IPS-15b (cell line): ENCODE data around the gene CBLN2.

Source experiments
- H3K27me3 ChIP-seq: one replicate; pipeline ENCODE4 v1.6.1; 2013; ENCODE audit warnings: low read length; ENCODE audit not compliant: control insufficient read depth, insufficient read depth
- H3K36me3 ChIP-seq: one replicate; pipeline ENCODE4 v1.6.1; 2013; ENCODE audit warnings: low read length; ENCODE audit not compliant: control insufficient read depth, insufficient read depth
- H3K4me1 ChIP-seq: one replicate; pipeline ENCODE4 v1.6.1; 2013; ENCODE audit warnings: mild to moderate bottlenecking, low read length; ENCODE audit not compliant: control insufficient read depth, insufficient read depth
- H3K4me3 ChIP-seq: one replicate; pipeline ENCODE4 v1.5.1; 2013; ENCODE audit warnings: low read depth, low read length
- H3K9ac ChIP-seq: one replicate; pipeline ENCODE4 v1.6.1; 2013; ENCODE audit warnings: low read depth, mild to moderate bottlenecking, low read length
- H3K9me3 ChIP-seq: one replicate; pipeline ENCODE4 v1.6.1; 2013; ENCODE audit warnings: mild to moderate bottlenecking, low read length; ENCODE audit not compliant: control insufficient read depth, insufficient read depth

Gene CBLN2

GRCh38 chr18:72544092-72544886 lies at the start of gene CBLN2:
Gene CBLN2, minus strand, starts transcription at chr18:72544342. Its CDS starts 2,182 bp downstream, at chr18:72542160.
- H3K4me3 ChIP-seq: peak within 1 kb of the TSS; percentile 53
- H3K27me3 ChIP-seq: peaks cover 75% of the 10 kb centered on the region
- H3K9me3 ChIP-seq: no peaks in the 10 kb centered on the region
- H3K9ac ChIP-seq: no peak within 1 kb of the TSS
- no peaks in the 10 kb centered on the region for H3K4me1 ChIP-seq
- H3K36me3 ChIP-seq: no peaks in the 10 kb centered on the region

DNA sequence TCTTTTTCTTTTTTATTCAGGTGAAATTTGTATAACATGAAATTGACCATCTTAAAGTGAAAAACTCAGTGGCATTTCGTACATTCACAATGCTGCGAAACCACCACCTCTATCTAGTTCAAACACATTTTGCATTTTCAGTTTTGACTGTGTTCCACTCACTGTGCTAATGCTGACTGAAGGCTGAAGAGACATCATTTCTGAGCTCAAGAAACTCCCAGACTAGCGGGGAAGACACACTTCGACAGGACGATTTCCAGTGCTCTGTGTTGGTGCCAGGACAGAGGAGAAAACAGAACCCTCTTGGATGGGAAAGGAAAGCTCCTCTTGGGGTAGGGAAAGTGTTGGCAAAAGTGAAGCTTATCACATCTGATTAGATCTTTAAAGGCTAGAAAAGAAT lies 44.2 kb upstream of the CBLN2 start:
- Histone ChIP-seq H3K4me1 (no peaks in the 10 kb centered on the region), H3K9ac (no peak overlapping the region), H3K9me3 (no peaks in the 10 kb centered on the region), H3K36me3 (no peaks in the 10 kb centered on the region), H3K4me3 (no peak overlapping the region), H3K27me3 (no peaks in the 10 kb centered on the region)

DNA sequence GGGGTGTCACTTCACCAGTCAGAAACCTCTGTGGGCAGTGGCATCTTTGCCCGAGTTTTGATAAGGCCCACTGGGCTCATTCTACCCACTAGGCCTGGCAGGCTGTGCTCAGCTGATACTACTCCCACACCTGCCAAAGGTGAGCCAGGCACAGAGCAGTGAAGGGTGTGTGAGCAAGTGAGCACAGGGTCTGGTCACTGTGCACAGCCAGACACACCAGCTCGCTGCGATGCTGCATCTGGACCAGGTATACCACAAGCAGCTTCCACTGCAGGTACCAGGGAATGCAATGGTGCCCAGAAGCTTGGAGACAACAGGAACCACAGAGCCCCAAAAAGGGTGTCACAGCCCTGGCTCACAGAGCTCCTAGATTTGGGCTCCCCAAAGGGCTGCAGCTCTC lies 40.6 kb upstream of the CBLN2 start:
- Histone ChIP-seq H3K4me1 (no peaks in the 10 kb centered on the region), H3K9ac (no peak overlapping the region), H3K36me3 (no peaks in the 10 kb centered on the region), H3K27me3 (no peaks in the 10 kb centered on the region), H3K9me3 (no peaks in the 10 kb centered on the region), H3K4me3 (no peak overlapping the region)

GRCh38 chr18:72581976-72582375 lies 37.8 kb upstream of the CBLN2 start:
- Histone ChIP-seq H3K4me1 (no peaks in the 10 kb centered on the region), H3K9me3 (no peaks in the 10 kb centered on the region), H3K27me3 (no peaks in the 10 kb centered on the region), H3K4me3 (no peak overlapping the region), H3K36me3 (no peaks in the 10 kb centered on the region), H3K9ac (no peak overlapping the region)

DNA sequence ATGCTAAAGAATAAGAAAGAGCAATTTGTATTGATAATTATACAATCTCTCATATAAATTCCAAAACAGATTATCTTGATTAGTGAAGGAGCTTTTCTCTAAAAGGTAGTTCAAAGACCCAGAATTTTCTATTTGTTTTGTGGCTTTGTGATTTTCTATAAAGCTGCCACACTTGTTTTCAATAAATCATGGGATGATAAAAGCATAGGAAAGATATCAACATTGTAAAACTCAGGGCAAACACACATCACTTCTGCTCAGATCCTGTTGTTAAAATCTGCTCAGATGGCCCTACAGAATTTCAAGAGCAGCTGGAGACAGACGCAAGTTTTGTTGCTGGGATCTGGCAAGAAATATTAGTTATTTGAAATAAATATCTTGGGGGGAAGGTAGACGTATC lies 28.8 kb upstream of the CBLN2 start:
- Histone ChIP-seq H3K27me3 (no peaks in the 10 kb centered on the region), H3K9ac (no peak overlapping the region), H3K4me1 (no peaks in the 10 kb centered on the region), H3K4me3 (no peak overlapping the region), H3K36me3 (no peaks in the 10 kb centered on the region), H3K9me3 (no peaks in the 10 kb centered on the region)

DNA sequence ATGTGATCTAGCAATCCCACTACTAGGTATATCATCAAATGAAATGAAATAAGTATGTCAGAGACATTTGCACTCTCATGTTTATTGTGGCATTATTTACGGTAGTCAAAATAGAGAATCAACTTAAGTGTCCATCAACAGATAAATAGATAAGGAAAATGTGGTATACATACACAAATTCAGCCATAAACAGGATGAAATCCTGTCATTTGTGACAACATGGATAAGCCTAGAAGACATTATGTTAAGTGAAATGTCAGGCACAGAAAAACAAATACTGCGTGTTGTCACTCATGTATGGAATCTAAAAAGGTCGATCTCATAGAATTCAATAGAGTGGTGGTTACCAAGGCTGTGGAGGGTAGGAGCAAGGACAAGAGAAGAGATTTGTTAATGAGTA lies 22.1 kb upstream of the CBLN2 start:
- Histone ChIP-seq H3K9me3 (no peaks in the 10 kb centered on the region), H3K4me1 (no peaks in the 10 kb centered on the region), H3K27me3 (no peaks in the 10 kb centered on the region), H3K9ac (no peak overlapping the region), H3K4me3 (no peak overlapping the region), H3K36me3 (no peaks in the 10 kb centered on the region)

DNA sequence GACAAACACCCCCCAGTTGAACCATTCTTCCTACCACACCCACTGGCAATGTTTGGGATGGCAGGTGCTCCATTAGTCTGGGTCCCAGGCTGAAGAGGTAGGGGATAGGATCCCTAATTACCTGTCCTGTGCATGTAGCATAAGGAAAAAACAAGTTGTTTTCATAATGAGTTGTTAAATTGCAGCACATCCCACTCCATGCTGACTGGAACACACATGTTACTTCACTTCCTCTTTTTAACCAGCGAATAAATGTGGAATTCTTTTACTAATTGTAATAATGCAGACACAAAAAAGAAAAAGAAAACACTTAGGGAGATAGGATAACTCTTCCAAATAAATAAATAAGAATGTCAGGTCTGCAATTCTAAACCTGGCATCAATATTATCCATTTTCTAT lies 11.8 kb upstream of the CBLN2 start:
- Histone ChIP-seq H3K36me3 (no peaks in the 10 kb centered on the region), H3K27me3 (no peaks in the 10 kb centered on the region), H3K9me3 (no peaks in the 10 kb centered on the region), H3K9ac (no peak overlapping the region), H3K4me3 (no peak overlapping the region), H3K4me1 (no peaks in the 10 kb centered on the region)

DNA sequence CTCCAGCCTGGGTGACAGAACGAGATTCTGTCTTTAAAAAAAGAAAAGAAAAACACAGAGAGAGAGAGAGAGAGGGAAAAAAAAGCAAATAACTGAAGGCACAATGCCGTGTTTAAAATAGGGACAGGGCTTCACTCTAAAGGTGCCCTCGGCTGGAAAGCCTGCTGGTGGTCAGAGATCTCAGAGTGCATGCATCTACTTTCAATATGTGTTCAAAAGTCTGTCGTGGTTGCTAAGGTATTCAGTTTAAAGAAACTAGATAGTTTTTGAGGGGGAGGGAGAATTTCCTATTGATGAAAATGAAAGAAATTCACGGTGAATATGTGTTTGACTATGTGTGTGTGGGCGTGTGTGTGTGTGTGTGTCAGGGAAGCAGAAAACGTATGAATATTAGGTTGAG lies 11.0 kb upstream of the CBLN2 start:
- H3K9ac ChIP-seq: no peak overlapping the region
- H3K9me3 ChIP-seq: no peaks in the 10 kb centered on the region
- no peak overlapping the region for H3K4me3 ChIP-seq

GRCh38 chr18:72543357-72544055 lies 636 bp downstream of the CBLN2 start:
- H3K36me3 ChIP-seq: no peaks in the 10 kb centered on the region
- H3K4me3 ChIP-seq: peak overlapping the region; percentile 53
- H3K9ac ChIP-seq: no peak overlapping the region
- H3K27me3 ChIP-seq: peaks cover 82% of the 10 kb centered on the region
- H3K9me3 ChIP-seq: no peaks in the 10 kb centered on the region
- no peaks in the 10 kb centered on the region for H3K4me1 ChIP-seq

More for the DNA sequence above, 11.0 kb upstream of the CBLN2 start:
- Histone ChIP-seq H3K27me3 (no peaks in the 10 kb centered on the region), H3K4me1 (no peaks in the 10 kb centered on the region), H3K36me3 (no peaks in the 10 kb centered on the region)

- Histone ChIP-seq H3K36me3 (no peaks in the 10 kb centered on the region), H3K4me3 (peak overlapping the region; percentile 53), H3K27me3 (peaks cover 86% of the 10 kb centered on the region), H3K9me3 (no peaks in the 10 kb centered on the region), H3K9ac (no peak overlapping the region), H3K4me1 (no peaks in the 10 kb centered on the region)
Measured at GRCh38 chr18:72542984-72543356, 1.2 kb downstream of the CBLN2 start.

- peak overlapping the region; percentile 53 for H3K4me3 ChIP-seq
- H3K27me3 ChIP-seq: peaks cover 88% of the 10 kb centered on the region
- H3K36me3 ChIP-seq: no peaks in the 10 kb centered on the region
- H3K4me1 ChIP-seq: no peaks in the 10 kb centered on the region
- H3K9me3 ChIP-seq: no peaks in the 10 kb centered on the region
- H3K9ac ChIP-seq: no peak overlapping the region
Measured at GRCh38 chr18:72542342-72542741, 1.8 kb downstream of the CBLN2 start.

DNA sequence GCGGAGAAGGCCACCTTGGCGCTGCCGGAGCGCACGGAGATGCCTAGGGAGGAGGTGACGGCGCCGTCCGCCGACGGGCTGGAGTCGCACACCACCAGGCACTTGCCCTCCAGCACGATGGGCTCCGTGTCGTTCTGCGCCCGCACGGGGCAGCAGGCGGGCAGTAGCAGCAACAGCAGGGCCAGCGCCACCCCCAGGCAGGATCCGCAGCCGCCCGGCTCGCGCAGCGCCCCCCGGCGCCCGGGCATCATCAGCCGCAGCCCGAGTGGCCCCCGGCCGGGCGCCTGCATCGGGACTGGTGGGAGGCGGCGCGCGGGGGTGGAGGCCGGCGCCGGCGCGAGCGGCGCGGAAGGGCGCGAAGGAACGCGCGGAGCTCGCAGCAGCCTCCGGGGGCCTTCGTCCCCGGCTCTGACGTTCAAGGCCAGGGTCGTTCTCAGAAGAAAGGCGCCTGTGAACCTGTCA lies 2.2 kb downstream of the CBLN2 start:
- Histone ChIP-seq H3K4me3 (peak overlapping the region; percentile 53), H3K27me3 (peaks cover 89% of the 10 kb centered on the region), H3K4me1 (no peaks in the 10 kb centered on the region)

More for the DNA sequence above, 2.2 kb downstream of the CBLN2 start:
- Histone ChIP-seq H3K36me3 (no peaks in the 10 kb centered on the region), H3K9me3 (no peaks in the 10 kb centered on the region), H3K9ac (no peak overlapping the region)
